ENCODE data around the gene CRLF2. TPM values are rescaled to one million over a fixed set of nuclear protein-coding genes. Genes with fewer than 3 reads are reported as not detected.
"Not testable (repeated sequence)": the region's sequence is repeated elsewhere in the genome, so short reads cannot be mapped to it uniquely, and the experiment has no call there.

The CRLF2 gene
- total RNA-seq, 1 experiment from 2014 or later, result 0.76 TPM

- H3K4me3 ChIP-seq, result no peak overlapping the region
- no peak for DNase-seq
- H3K9me3 ChIP-seq (ENCODE audit: insufficient read depth, low read depth), result no peaks in the 10 kb centered on the region
- H4K20me1 ChIP-seq (ENCODE audit: insufficient read depth), result no peaks in the 10 kb centered on the region
- no peak overlapping the region for H3K4me2 ChIP-seq
- H3K9me2 ChIP-seq (ENCODE audit: insufficient read depth), result no peaks in the 10 kb centered on the region
- no peak overlapping the region for H3K27ac ChIP-seq
- POLR2A ChIA-PET (ENCODE audit: unreplicated experiment), result no interaction called here
- intact Hi-C loops (cut with micrococcal nuclease; ENCODE audit: unreplicated experiment), result loop anchor here (5.0 kb wide), 1 partner anchor 343 kb away; no protein-coding TSS in a partner anchor
- peaks cover 11% of the 10 kb centered on the region for H3K4me1 ChIP-seq (replicated peaks; ENCODE audit: insufficient read depth)
- H3K79me2 ChIP-seq (ENCODE audit: low read depth), result no peaks in the 10 kb centered on the region
- H2AFZ ChIP-seq, result no peak overlapping the region
- BruUV-seq (replicated peaks), result no TSS peak
- peaks cover 19% of the 10 kb centered on the region for H3F3A ChIP-seq (ENCODE audit: insufficient read depth, low read depth)
- no peaks in the 10 kb centered on the region for H3K27me3 ChIP-seq (ENCODE audit: insufficient read depth, low read depth)
- CTCF ChIA-PET, result no interaction called here
- H3K36me3 ChIP-seq (ENCODE audit: low read depth), result no peaks in the 10 kb centered on the region
- TF ChIP-seq CTCF (conservative IDR thresholded peaks at IDR 0.05) (no peak), EZH2 (IDR thresholded peaks at IDR 0.05; ENCODE audit: low read depth) (no peak)
These were observed 27.3 kb upstream of the CRLF2 start for GRCh38 chrX:1239681-1240142.

DNA sequence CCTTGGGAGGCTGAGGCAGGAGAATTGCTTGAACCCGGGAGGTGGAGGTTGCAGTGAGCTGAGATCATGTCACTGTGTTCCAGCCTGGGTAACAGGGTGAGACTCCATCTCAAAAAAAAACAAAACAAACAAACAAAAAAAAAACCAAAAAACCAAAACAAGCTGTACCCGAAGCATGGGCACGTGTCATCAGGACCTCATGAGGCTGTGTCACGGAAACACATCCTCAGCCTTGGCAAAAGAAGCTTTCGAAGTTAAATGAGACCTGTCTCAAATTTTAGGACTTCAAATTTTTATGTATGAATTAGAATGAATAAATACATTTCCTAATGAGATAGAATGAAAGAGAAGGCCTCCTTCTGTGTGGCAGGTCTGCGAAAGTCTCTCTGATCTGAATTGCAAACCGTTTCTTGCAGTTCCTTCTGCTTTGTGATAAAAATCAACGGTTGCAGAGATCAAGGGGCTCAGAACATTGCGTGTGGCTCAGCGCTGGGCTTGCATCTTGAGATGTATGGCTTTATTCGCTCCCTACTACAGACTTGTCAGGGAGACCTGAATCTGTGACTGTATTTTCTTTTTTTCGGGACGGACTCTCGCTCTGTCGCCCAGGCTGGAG is 19.5 kb upstream of the CRLF2 start:
- no peaks in the 10 kb centered on the region for H3K79me2 ChIP-seq (ENCODE audit: low read depth)
- POLR2A ChIA-PET (ENCODE audit: unreplicated experiment), result no interaction called here
- TF ChIP-seq EZH2 (IDR thresholded peaks at IDR 0.05; ENCODE audit: low read depth), result no peak
- TF ChIP-seq CTCF (conservative IDR thresholded peaks at IDR 0.05), result no peak
- H3K4me2 ChIP-seq, result no peak overlapping the region
- H3K9me3 ChIP-seq (ENCODE audit: insufficient read depth, low read depth), result no peaks in the 10 kb centered on the region
- no peaks in the 10 kb centered on the region for H3K4me1 ChIP-seq (replicated peaks; ENCODE audit: insufficient read depth)
- no peak overlapping the region for H2AFZ ChIP-seq
- CTCF ChIA-PET, result no interaction called here
- no peaks in the 10 kb centered on the region for H3F3A ChIP-seq (ENCODE audit: insufficient read depth, low read depth)
- BruUV-seq (replicated peaks), result no TSS peak
- no peaks in the 10 kb centered on the region for H4K20me1 ChIP-seq (ENCODE audit: insufficient read depth)
- H3K27ac ChIP-seq, result no peak overlapping the region
- no peaks in the 10 kb centered on the region for H3K9me2 ChIP-seq (ENCODE audit: insufficient read depth)
- H3K4me3 ChIP-seq, result no peak overlapping the region
- no peak for DNase-seq
- no peaks in the 10 kb centered on the region for H3K27me3 ChIP-seq (ENCODE audit: insufficient read depth, low read depth)
- no peaks in the 10 kb centered on the region for H3K36me3 ChIP-seq (ENCODE audit: low read depth)
- intact Hi-C loops (cut with micrococcal nuclease; ENCODE audit: unreplicated experiment), result no loop called here

DNA sequence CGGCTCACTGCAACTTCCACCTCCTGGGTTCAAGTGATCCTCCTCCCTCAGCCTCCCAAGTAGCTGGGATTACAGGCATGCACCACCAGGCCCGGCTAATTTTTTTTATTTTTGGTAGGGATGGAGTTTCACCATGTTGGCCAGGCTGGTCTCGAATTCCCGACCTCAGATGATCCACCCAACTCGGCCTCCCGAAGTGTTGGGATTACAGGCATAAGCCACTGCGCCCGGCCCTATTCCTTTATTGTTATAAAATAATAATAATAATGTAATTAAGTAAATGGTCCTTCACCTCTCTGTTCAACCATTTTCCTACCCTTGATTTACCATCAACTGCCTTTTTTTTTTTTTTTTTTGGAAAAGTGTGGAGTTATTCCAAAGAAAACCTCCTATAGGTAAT is 15.7 kb upstream of the CRLF2 start:
- BruUV-seq (replicated peaks); H3K9me2 ChIP-seq (ENCODE audit: insufficient read depth); H3K9me3 ChIP-seq (ENCODE audit: insufficient read depth, low read depth); H3K27me3 ChIP-seq (ENCODE audit: insufficient read depth, low read depth); intact Hi-C loops (cut with micrococcal nuclease; ENCODE audit: unreplicated experiment); DNase-seq; POLR2A ChIA-PET (ENCODE audit: unreplicated experiment); H2AFZ ChIP-seq; H3K79me2 ChIP-seq (ENCODE audit: low read depth); H3K36me3 ChIP-seq (ENCODE audit: low read depth); H3K4me3 ChIP-seq; H4K20me1 ChIP-seq (ENCODE audit: insufficient read depth); H3K4me2 ChIP-seq; H3K4me1 ChIP-seq (replicated peaks; ENCODE audit: insufficient read depth); H3K27ac ChIP-seq; H3F3A ChIP-seq (ENCODE audit: insufficient read depth, low read depth); CTCF ChIA-PET: not testable (repeated sequence)

- Histone ChIP-seq H3K4me1 (replicated peaks; ENCODE audit: insufficient read depth) (peaks cover 9% of the 10 kb centered on the region), H3K9me3 (ENCODE audit: insufficient read depth, low read depth) (0 out of 2 replicates have a peak, but pooled peaks cover 7% of the 10 kb centered on the region), H3K27me3 (ENCODE audit: insufficient read depth, low read depth) (no peaks in the 10 kb centered on the region), H4K20me1 (ENCODE audit: insufficient read depth) (no peaks in the 10 kb centered on the region), H3K9me2 (ENCODE audit: insufficient read depth) (no peaks in the 10 kb centered on the region), H2AFZ (no peak overlapping the region), H3K27ac (no peak overlapping the region), H3K36me3 (ENCODE audit: low read depth) (no peaks in the 10 kb centered on the region), H3K79me2 (ENCODE audit: low read depth) (no peaks in the 10 kb centered on the region), H3K4me3 (no peak overlapping the region), H3F3A (ENCODE audit: insufficient read depth, low read depth) (peaks cover 25% of the 10 kb centered on the region; the same call in 1 of the 2 replicates), H3K4me2 (no peak overlapping the region)
- ChIA-PET POLR2A (ENCODE audit: unreplicated experiment) (no interaction called here), CTCF (no interaction called here)
- no peak for DNase-seq
- BruUV-seq (replicated peaks), result no TSS peak
- TF ChIP-seq CTCF (conservative IDR thresholded peaks at IDR 0.05) (no peak), EZH2 (IDR thresholded peaks at IDR 0.05; ENCODE audit: low read depth) (no peak)
- intact Hi-C loops (cut with micrococcal nuclease; ENCODE audit: unreplicated experiment), result no loop called here
These were observed 13.8 kb upstream of the CRLF2 start for GRCh38 chrX:1226249-1226648.

Data from PC-9 (cell line).